ENCODE data around the gene LANCL2.
"Not testable (repeated sequence)": the region's sequence is repeated elsewhere in the genome, so short reads cannot be mapped to it uniquely, and the experiment has no call there.

The LANCL2 gene

DNA sequence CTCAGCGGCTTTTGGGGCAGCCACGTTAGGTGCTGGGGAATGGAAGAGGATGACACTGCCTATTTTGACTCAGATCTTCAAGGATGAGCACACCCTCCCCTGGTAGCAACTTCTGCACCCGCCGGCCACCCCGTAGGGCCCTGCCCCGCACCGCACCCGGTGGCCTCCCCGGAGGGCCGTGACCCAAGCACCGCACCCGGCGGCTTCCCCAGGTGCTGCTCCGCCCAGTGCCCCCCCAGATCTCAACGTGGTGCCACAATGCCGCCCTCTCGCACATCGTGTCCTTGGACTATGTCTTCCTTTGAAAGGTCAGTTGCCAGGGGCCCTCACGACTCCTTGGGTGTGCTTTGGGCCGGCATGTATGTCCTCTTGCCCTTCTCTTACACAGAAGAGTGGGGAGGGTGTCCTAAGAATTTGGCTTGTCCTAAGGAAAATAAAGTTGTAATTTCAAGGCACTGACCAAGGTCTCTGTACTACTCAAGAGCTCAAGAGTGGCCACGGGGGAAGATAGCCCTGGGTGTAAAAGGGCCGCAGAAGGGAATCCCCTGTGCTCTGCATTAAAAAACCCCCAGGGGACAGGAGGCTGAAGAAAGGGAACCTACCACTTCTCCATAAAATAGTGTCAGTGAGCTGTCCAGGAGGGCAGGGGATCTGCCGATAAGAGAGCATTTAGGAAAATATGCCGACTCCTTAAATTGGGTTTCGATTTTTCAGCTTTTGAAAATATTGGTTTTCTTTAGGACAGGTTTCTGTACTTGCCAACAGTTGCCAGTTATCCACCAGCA, 1.6 kb upstream of the LANCL2 start:
- no peak for DNase-seq

DNA sequence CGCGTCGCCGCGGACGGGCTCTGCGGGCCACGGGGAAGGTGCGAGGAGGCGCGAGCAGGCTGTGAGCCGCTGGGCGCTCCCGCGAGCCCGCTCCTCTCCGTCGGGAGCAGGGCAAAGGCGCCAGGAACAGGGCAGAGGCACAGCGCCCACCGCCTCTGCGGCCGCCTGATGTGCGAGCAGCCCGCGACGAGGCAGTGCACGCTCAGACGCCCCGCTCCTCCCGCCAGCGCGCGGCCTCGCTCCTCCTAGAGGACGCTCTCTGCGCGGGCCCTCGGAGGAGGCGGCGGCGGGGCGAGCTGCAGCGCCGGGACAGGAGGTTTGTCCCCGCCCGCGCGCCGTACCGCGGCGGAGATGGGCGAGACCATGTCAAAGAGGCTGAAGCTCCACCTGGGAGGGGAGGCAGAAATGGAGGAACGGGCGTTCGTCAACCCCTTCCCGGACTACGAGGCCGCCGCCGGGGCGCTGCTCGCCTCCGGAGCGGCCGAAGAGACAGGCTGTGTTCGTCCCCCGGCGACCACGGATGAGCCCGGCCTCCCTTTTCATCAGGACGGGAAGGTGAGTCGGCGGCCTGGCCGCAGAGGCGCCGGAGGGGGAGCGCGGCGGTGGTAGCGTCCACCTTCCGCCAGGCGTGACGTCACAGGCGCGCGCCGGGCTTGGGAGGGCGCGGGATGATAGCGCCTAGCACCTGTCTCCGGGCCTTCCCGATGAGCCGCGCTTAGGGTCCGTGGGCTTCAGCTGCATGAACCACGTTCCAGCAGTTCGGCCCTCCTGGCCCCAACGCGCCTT, 731 bp downstream of the LANCL2 start:
- DNase-seq, result peak; percentile 96 to 97

- peak in 1 of 2 donors; percentile 15 for DNase-seq
These were observed 1.4 kb downstream of the LANCL2 start for GRCh38 chr7:55366461-55367070.

- DNase-seq, result no peak
These were observed 2.2 kb downstream of the LANCL2 start for GRCh38 chr7:55367283-55367840.

DNA sequence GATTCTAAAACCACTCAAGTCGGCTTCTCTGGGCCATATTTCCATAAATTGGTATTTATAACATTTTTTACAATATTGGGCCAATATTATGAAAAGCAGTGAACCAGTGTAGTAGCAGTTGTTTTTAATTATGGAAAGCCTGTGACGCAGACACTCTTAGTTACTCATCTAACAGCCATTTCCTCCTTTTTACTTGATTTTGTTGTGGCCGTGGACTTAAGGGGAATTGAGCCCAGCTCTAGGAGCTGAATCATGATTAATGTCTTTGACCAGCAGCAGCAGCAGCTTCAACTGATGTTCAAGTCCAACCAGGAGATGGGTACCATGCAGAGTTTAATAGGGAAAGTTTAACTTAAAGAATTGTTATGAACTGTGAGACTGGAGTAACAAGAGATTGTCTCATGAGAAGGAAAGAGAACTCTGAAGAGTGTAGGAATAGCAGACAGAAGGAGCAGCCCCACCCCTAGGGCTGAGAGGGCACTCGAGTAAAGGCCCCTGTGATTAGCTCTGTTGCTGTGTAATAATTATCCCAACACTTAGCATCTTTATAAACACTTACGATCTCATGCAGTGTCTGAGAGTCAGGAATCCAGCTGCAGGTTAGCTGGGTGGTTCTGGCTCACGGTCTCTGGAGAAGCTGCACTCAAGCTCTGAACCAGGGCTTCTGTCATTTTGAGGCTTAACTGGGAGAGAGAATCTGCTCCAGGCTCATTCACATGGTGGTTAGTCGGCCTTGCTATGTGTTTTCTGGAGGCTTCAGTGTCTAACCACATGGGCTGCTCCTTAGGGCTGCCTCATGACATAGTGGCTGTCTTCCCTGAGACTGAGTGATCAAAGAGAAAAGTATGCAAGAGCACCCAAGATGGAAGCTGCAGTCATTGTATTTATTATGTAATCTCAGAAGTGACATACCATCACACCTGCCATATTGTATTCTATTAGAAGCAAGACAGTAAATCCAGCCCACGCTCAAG, 4.6 kb downstream of the LANCL2 start:
- no peak for DNase-seq

DNA sequence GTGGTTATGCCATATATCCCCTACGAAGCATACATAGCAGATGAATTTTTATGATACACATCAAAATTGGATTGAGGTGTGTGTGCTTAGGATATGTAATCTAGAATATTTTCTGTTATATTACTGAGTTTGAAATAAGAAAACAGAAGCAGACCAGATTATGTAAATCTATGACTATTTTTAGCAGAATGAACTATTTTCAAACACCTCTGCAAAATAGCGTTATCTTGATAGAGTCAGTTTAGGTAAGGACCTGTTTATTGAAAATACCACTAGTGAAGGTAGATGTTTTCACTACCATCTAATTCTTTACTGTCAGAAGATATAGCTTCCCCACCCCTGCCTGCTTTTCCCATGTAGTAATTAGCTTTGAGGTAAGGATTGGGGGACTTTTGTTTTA, 9.1 kb downstream of the LANCL2 start:
- DNase-seq, result no peak

- DNase-seq, result no peak
These were observed 10.1 kb downstream of the LANCL2 start for GRCh38 chr7:55375237-55375636.

GRCh38 chr7:55377162-55377817, 12.2 kb downstream of the LANCL2 start:
- DNase-seq, result no peak

DNA sequence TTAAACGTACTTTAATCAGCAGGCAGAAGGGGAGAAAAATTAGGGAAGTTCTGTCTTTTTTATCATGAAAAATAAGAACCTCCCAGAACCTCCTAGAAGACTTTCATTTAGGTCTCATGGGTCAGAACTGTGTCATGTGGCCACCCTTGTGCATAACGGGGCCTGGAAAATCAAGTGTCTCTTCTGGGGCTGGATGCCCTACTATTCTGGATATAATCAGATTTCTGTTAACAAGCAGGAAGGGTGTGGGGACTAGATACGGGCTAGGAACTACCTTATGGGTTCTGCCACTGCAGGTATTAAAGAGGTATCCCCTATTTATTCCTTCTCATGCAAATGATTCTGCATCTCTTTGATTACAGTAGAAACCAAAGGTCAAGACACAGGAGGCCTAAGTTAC, 14.1 kb downstream of the LANCL2 start:
- no peak for DNase-seq

DNA sequence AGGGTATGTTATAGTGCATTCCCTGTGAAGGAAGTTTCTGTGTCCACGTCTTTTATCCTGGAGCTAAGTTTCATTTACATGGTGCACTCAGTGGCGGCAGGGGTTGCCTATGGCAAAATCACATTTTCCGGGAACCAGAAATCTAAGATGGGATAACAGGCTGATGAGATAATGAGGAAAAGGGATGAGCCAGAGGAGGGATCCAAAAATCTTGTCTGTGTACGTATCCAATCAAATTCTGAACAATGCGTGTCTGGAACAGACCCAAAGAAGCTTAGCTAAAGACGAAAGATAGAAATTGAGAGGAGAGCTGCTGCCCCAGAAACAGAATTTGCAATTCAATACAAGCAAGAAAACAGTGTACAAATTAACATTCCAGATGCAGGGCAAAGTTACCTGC, 16.1 kb downstream of the LANCL2 start:
- DNase-seq, result no peak

DNA sequence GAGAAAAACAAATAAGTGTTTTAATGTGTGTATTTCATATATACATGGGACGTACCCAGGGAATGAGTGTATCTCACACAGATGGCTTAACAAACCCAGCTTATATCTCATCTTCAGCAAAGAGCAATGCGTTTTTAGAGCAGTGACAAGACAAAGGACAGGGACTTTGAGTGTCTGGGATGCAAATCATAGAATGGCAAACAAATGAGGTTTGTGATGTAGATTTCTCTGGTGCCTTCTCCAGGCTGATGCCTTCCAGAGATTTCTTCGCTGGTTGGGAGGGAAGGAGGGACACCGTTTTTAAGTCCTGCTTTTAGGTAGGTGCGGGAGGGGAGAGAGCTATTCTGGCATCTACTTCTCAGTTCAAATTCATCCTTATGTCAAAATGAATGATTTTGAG, 16.6 kb downstream of the LANCL2 start:
- DNase-seq, result no peak

- DNase-seq, result no peak
These were observed 17.1 kb downstream of the LANCL2 start for GRCh38 chr7:55382251-55382650.

DNA sequence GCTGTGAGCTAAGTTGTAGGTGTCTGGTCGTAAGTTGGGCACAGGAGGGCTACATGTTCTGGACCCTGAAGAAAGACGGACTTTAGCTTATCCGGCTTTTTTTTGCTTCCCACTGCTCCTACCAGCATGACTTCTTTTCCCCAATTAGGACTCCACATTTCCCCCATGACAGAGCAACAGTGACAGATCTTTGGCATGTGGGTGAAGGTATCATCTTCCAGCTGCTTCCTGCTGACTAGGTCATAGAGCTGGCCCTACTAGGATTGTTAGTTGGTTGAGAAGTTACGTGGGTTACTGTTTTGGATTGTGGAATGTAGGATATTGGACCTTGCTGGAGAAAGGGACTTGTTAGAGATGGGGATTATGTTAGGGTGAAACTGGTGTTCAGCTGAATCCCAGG, 21.4 kb downstream of the LANCL2 start:
- no peak for DNase-seq

DNA sequence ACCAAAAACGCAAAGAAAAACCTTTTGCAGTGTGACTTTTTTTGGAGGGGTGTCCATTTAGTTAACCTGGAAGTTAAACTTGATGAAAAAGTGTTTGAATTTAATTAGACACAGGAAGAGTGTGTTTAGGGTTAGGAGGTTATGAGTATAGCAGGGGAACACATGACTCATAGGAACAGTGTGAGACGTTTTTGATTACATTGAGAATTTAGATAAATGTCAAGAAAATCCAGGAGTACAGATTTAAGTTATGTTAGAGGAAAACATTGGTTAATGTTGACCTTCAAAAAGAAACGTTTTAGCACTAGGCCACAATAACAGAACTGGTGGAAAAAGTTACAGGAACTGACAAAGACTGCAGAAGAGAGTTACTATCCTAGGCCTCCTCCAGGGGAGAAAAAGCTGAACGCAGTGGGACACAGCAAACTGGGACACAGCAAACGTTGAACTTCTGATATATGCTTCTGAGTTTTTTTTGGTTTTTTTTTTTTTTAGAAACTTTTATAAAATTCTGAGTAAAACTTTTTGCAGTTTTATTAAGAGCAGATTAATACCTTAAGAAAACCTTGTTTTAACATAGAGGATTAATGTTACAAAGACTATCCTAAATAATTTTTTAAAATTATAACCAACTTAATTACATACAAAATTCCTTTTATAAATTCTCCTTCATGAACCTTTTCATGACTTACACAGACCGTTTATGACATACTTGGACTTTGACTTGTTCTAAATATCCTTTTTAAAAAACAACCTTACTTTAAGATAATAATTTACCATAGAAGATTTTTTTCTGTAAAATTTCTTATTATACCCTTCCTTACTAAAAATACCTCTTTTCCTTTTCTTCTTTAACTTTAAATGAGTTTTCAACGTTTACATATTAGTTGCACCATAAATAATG, 22.2 kb downstream of the LANCL2 start:
- peak in 1 of 2 donors; percentile 7 for DNase-seq

- DNase-seq, result no peak
These were observed 31.2 kb downstream of the LANCL2 start for GRCh38 chr7:55396233-55396785.

GRCh38 chr7:55397617-55398016, 32.5 kb downstream of the LANCL2 start:
- no peak for DNase-seq

GRCh38 chr7:55400191-55400590, 35.1 kb downstream of the LANCL2 start:
- no peak for DNase-seq

- DNase-seq, result not testable (repeated sequence)
These were observed 37.4 kb downstream of the LANCL2 start for GRCh38 chr7:55402506-55402905.

- no peak for DNase-seq
These were observed 40.9 kb downstream of the LANCL2 start for GRCh38 chr7:55405856-55406541.
